ENCODE data around the gene DOCK4.

DOCK4 gene

GRCh38 chr7:112160771-112161150, 45.4 kb downstream of the DOCK4 start:
- DNase-seq (ENCODE audit: low read depth in 1 of 2, low spot score in 1 of 2): no peak

GRCh38 chr7:112160130-112160770, 45.9 kb downstream of the DOCK4 start:
- DNase-seq (ENCODE audit: low read depth in 1 of 2, low spot score in 1 of 2): no peak

DNA sequence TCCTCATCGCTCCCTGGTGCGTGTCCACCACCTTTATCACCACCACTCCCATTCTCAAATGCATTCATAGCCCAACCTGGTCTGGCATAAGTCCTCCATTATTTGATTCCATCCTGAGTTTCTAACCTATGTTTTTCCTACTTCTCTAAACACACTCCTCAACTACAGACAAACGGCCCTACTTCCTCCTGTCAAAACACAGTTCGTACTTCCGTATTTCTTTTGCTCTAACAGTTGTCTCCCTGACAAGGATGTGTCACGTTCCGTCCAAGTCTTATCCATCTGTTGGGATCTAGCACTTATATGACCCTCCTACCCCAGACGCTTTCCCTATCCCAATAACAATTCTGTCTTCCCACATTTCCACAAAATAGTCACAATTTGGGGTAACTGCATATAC, 46.8 kb downstream of the DOCK4 start:
- DNase-seq (ENCODE audit: low read depth in 1 of 2, low spot score in 1 of 2): no peak

GRCh38 chr7:112157072-112157471, 49.1 kb downstream of the DOCK4 start:
- DNase-seq (ENCODE audit: low read depth in 1 of 2, low spot score in 1 of 2): no peak

DNA sequence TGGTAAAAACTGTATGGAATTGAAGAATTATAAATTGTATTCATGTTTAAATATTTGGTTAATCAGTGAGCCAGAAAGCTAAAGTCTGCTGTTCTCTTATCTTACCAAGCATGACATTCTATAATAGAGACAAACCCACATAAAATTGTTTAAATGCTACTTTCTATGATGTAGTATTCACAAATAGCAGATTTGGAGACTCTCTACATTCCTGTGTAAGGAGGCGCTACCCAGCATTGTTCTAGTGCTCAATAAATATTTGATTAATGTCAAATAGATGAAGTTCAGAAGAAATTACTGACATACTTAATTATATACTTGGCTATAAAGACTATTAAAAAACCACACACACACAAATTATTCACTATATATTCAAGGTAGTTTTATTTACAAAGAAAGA, 49.8 kb downstream of the DOCK4 start:
- no peak for DNase-seq (ENCODE audit: low read depth in 1 of 2, low spot score in 1 of 2)

- no peak for DNase-seq (ENCODE audit: low read depth in 1 of 2, low spot score in 1 of 2)
Measured at GRCh38 chr7:112154690-112155089, 51.5 kb downstream of the DOCK4 start.

DNA sequence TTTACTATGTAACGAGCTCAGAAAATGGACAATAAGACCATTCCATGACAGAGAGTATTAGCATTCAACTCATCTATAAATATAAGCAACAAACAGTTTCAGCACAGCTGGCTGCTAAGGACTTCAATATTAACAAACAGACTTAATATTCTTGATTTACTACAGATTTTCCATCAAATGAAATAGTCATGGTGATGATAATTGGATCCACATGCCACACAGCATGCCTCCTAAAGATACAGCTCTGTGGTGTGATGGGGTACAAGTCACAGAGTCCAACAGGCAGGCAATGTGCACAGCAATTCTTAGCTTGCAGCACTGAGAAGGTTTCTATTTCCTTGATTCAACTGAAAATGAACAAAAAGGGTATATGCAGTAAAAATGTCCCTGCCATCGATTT, 54.0 kb downstream of the DOCK4 start:
- DNase-seq (ENCODE audit: low read depth in 1 of 2, low spot score in 1 of 2): no peak

- DNase-seq (ENCODE audit: low read depth in 1 of 2, low spot score in 1 of 2): no peak
Measured at GRCh38 chr7:112150823-112151641, 55.2 kb downstream of the DOCK4 start.

DNA sequence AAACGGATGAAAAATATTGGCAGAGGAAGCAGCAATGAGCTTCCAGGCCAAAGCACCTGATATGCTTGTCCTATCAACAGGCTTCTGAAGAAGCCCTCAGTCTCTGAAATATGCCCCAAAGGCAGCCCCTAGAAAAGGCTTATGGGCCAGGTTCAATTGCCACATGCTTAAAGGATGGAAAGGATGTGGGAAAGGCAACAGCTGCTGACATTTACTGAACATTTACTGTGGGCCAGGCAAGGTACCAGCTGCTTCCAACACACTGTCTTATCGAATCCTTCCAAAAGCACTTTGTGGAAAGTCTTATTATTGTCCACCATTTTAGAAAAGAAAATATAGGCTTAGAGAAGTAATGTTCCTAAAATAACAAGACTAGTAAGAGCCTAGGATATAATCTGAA, 56.5 kb downstream of the DOCK4 start:
- DNase-seq (ENCODE audit: low read depth in 1 of 2, low spot score in 1 of 2): no peak

DNA sequence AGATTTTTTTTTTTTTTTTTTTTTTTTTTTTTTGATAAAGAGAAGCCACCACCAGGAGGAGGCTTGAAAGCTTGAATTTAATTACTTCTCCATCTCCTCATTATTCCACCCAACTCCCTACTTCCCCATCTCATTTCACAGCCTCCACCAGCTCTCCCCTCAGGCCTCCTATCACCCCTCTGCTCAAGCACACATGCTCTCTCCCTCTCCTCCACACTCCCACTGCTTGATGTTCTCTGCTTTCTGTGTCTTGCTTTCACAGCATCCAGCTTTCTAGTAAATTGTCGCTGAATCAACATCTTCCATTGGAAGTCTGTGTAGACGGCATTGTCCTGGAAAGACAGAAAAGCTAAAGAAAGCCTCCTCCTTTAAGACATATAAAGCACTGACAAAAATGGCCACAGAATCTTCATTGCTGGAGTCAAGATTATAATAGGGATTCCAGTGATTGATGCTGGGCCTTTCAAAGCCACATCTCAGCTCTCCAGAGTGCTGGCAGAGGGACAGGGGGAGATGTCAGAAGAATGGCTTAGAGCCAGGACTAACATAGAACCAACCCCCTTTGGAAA, 58.3 kb downstream of the DOCK4 start:
- DNase-seq (ENCODE audit: low read depth in 1 of 2, low spot score in 1 of 2): no peak

- no peak for DNase-seq (ENCODE audit: low read depth in 1 of 2, low spot score in 1 of 2)
Measured at GRCh38 chr7:112145206-112145605, 61.0 kb downstream of the DOCK4 start.

GRCh38 chr7:112144284-112145059, 61.7 kb downstream of the DOCK4 start:
- DNase-seq (ENCODE audit: low read depth in 1 of 2, low spot score in 1 of 2): no peak

DNA sequence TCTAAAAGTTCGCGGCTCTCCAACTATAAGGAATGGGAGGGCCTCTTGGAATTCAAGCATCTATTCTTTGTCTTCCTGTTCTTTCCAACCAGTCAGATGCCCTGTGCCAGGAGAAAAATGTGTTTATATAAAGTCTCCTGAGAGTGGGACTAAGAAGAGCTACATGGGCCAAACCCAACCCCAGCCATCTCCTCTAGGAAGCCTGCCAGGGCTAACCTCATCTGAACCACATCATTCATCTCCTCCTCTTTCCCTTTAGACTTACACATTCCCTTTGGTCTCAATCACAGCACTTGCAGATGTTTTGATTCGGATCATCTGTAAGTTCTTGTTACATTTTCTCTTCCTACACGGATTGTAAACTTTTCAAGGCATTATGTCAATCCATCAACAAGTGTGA, 62.6 kb downstream of the DOCK4 start:
- DNase-seq (ENCODE audit: low read depth in 1 of 2, low spot score in 1 of 2): no peak

GRCh38 chr7:112143136-112143535, 63.1 kb downstream of the DOCK4 start:
- no peak for DNase-seq (ENCODE audit: low read depth in 1 of 2, low spot score in 1 of 2)

GRCh38 chr7:112140600-112140999, 65.6 kb downstream of the DOCK4 start:
- DNase-seq (ENCODE audit: low read depth in 1 of 2, low spot score in 1 of 2): no peak

DNA sequence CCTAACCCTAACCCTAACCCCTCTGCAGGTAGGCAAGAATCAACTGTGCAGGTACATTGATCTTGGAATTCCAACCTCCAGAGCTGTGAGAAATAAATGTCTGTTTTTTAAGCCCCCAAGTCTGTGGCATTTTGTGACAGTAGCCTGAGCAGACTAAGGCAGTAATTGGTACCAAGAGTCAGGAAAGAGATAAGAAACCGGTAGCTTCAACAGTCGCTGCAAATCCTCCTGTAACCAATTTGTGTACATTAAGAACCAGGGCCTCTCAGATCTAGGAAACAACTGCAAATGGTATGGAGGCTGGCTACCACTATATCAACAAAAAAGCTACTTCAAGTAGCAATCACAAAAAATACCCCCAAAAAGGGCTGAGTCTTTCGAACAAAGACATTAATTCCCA, 67.3 kb downstream of the DOCK4 start:
- no peak for DNase-seq (ENCODE audit: low read depth in 1 of 2, low spot score in 1 of 2)

DNA sequence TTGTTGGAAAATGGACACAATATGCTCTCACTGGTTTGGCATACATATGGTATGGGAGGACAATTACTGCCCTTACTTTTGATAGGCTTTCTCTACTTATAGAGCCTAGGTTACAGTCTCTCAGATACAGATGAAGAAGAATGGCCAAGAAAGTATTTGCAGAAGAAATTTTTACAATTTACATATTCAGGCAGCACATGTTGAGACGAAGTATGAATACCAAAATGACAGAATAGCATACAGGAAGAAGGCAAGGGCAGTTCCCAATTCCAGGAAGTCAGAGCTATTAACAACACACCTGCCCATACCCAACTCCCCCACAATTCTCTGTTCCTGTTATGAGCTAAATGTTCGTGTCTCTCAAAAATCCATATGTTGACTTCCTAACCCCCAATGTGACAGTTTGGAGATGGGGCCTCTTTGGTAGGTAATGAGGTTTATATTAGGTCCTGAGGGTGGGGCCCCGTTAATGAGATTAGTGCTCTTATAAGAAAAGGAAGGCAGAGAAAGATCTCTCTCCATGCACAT, 67.8 kb downstream of the DOCK4 start:
- DNase-seq (ENCODE audit: low read depth in 1 of 2, low spot score in 1 of 2): no peak

DNA sequence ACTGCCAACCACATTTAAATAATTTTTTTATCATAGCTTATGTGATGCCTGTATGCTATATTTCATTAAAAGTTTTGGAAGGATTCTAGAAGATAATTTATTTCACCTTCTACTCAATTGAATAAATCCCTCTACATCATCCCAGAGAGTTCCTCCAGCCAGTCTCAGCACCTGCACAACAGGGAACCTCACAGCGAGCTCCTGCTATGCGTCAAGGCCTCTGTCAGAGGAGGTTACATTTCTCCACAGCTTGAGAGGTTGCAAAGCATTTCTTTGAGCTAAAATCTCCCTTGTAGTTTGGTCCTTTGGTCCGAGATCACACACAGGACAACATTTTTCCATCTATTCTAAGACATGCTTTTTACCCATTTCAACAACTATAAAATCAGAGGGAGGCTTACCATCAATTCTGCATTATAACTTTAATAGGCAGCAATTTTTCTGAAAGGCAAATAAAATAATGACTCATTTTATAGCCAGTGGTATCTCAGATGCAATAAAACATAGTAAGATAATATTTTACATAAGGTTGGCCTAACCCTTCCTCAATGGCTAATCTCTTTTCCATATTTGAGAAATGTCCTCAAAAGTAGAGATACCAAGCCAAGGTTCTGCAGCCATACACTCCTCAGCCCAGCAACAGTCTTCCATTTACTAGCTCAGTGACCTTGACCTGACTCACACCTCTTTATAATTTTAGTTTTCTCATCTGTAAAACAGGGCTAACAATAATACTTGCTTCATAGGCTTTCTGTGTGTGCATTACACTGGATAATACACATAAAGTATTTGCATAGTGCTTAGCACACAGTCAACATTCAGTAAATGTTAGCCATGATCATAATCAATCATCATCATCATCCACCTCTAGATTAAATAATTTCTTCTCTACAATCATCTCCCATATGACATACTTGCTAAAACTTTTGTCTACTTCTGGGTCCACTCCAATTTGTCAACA, 68.8 kb downstream of the DOCK4 start:
- no peak for DNase-seq (ENCODE audit: low read depth in 1 of 2, low spot score in 1 of 2)

DNA sequence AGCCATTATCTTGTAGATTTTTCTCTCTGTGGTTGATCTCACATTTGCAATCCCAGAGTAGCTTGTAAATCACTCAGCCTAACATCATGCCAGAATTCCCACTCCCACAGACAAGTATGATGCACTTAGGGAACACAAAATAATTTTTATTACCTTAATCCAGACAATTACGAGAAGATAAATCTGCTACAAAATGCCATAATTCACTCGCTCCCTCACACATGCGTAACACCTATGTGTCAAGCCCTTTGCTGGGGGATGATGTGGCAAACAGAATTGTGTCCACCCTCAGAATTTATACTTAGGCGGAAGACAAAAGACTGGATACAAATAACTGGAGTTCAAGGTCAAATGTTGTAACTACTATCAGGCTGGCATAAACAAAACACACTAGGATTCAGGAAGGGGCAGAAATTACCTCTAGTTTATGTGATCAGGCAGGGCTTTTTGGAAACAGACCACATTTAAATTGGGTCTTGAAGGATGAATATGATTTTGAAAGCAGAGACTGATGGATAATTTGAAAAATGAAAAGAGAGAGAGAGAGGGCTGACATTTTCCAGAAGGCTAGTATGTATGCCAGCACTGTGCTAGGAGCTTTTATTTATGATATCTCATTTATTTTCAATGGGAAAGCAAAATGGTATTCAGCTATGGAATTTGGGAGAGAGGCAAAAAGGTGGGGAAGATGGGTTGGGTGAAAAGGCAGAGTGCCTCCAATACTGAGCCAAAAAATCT, 69.8 kb downstream of the DOCK4 start:
- DNase-seq (ENCODE audit: low read depth in 1 of 2, low spot score in 1 of 2): no peak

DNA sequence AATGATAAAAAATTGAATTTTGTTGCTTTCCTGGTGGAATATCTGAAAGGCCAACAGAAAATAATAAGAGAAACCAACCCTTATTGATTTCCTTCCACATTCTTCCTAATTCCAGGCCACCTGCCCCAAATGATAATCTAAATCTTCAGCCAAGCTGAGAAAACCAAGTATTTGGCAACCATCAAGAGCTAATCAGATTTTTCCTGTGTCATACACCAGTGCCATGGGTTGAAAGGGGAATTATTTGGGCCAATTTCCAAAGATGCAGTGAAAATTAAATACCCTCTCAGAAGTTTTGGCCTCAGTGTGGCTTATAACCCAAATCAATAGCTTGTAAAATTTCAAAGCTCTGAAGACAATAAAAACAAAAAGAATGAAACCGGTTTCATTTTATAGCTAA, 70.4 kb downstream of the DOCK4 start:
- DNase-seq (ENCODE audit: low read depth in 1 of 2, low spot score in 1 of 2): no peak
